BJ (cell line): ENCODE data around the gene ACCS. TPM values are rescaled to one million over a fixed set of nuclear protein-coding genes. Genes with fewer than 3 reads are reported as not detected.

ENCODE experiments used
- CTCF ChIA-PET: fragments of 350-600 bp; formaldehyde crosslinking; extraction: SDS; loops from one replicate; lab custom pipeline; 2021; ENCODE audit warnings: antibody characterized with exemption, inconsistent platforms; lab: Yijun Ruan, JAX
- POLR2A ChIA-PET: fragments of 300-600 bp; sonication (Branson Sonifier 250); formaldehyde crosslinking; extraction: SDS; loops from one replicate; lab custom pipeline; 2021; ENCODE audit warnings: antibody characterized with exemption; lab: Charles Lee
- DNase-seq: peaks from one replicate; pipeline ENCODE4 v3.0.0-alpha.2; 2011; ENCODE audit warnings: low read depth
- H3K27me3 ChIP-seq: 2 replicates; pipeline ENCODE4 v1.6.0; 2011; ENCODE audit warnings: low read length; ENCODE audit not compliant: control insufficient read depth, insufficient read depth
- H3K36me3 ChIP-seq: 2 replicates; pipeline ENCODE4 v1.5.1; 2011; ENCODE audit warnings: low read length; ENCODE audit not compliant: control insufficient read depth, insufficient read depth
- H3K4me3 ChIP-seq: 2 replicates; pipeline ENCODE4 v1.5.1; 2011; ENCODE audit warnings: low read depth, mild to moderate bottlenecking, control low read depth, low read length
- CTCF ChIP-seq: IDR thresholded peaks from 2 replicates; pipeline ENCODE4 v1.5.1; 2011; ENCODE audit warnings: low read depth, mild to moderate bottlenecking, control low read depth, inconsistent platforms, low read length, moderate library complexity; ENCODE audit not compliant: insufficient read depth
- polyA plus RNA-seq: library from polyadenylated mRNA; depleted of rRNA; stranded (reverse); fragments of >200 nt; gene quantifications from 2 replicates; pipeline ENCODE4 v1.2.3, GENCODE V29; 2011

The ACCS gene
- polyA plus RNA-seq, 1 experiment: 13.7 TPM

- POLR2A ChIA-PET: no interaction called here
- CTCF ChIA-PET: interaction anchor here (0.6 to 4.6 kb wide), 13 partner anchors 11 to 448 kb away, joined by 3 to 48 read pairs (median 3); partner anchors contain the start of genes ACCS and EXT2
- no peak overlapping the region for H3K4me3 ChIP-seq
- DNase-seq: no peak
- TF ChIP-seq CTCF: no peak
- H3K27me3 ChIP-seq: no peaks in the 10 kb centered on the region; the same call in 1 of the 2 replicates
- H3K36me3 ChIP-seq: peaks cover 9% of the 10 kb centered on the region
Observed at GRCh38 chr11:44104481-44105294, 38.6 kb downstream of the ACCS start.

- DNase-seq: no peak
- H3K36me3 ChIP-seq: peaks cover 9% of the 10 kb centered on the region
- CTCF ChIA-PET: interaction anchor here (1.1 kb wide), 1 partner anchor 24 kb away, joined by 3 read pairs; no protein-coding TSS in a partner anchor
- H3K4me3 ChIP-seq: no peak overlapping the region
- no peaks in the 10 kb centered on the region; the same call in 1 of the 2 replicates for H3K27me3 ChIP-seq
- no peak for TF ChIP-seq CTCF
- POLR2A ChIA-PET: no interaction called here
Observed at GRCh38 chr11:44108260-44108659, 42.2 kb downstream of the ACCS start.

GRCh38 chr11:44110231-44110679 is 44.2 kb downstream of the ACCS start:
- peak; percentile 84 for TF ChIP-seq CTCF
- H3K27me3 ChIP-seq: no peaks in the 10 kb centered on the region; the same call in 1 of the 2 replicates
- no peak overlapping the region for H3K4me3 ChIP-seq
- DNase-seq: no peak
- CTCF ChIA-PET: interaction anchor here (0.5 to 2.2 kb wide), 19 partner anchors 10 to 1883 kb away, joined by 3 to 12 read pairs (median 4); partner anchors contain the start of gene EXT2
- POLR2A ChIA-PET: no interaction called here
- peaks cover 15% of the 10 kb centered on the region for H3K36me3 ChIP-seq

- Histone ChIP-seq H3K36me3 (peaks cover 14% of the 10 kb centered on the region), H3K4me3 (no peak overlapping the region), H3K27me3 (no peaks in the 10 kb centered on the region)
- TF ChIP-seq CTCF: no peak
- CTCF ChIA-PET: interaction anchor here (0.5 to 1.3 kb wide), 3 partner anchors 25 to 423 kb away, joined by 3 to 5 read pairs (median 4); no protein-coding TSS in a partner anchor
- POLR2A ChIA-PET: no interaction called here
- peak; percentile 40 for DNase-seq
Observed at GRCh38 chr11:44112091-44112821, 46.2 kb downstream of the ACCS start.

- peaks cover 11% of the 10 kb centered on the region for H3K36me3 ChIP-seq
- H3K27me3 ChIP-seq: no peaks in the 10 kb centered on the region
- no peak for DNase-seq
- H3K4me3 ChIP-seq: no peak overlapping the region
- ChIA-PET POLR2A (no interaction called here), CTCF (no interaction called here)
- no peak for TF ChIP-seq CTCF
Observed at GRCh38 chr11:44113018-44113417, 46.9 kb downstream of the ACCS start.
